Mesendoderm (in vitro differentiated cells): ENCODE measurements around the gene SUGCT.

Source experiments
- DNase-seq: peaks from one replicate; pipeline ENCODE4 v3.0.0; 2013
- H2AK5ac ChIP-seq: 2 replicates; pipeline ENCODE4 v1.6.1; 2013; ENCODE audit warnings: low read length, inconsistent platforms
- H2BK120ac ChIP-seq: 2 replicates; pipeline ENCODE4 v1.6.1; 2013; ENCODE audit warnings: low read depth, mild to moderate bottlenecking, low read length, moderate library complexity, mixed read lengths
- H2BK15ac ChIP-seq: replicated peaks from 2 replicates; pipeline ENCODE4 v1.6.1; 2013; ENCODE audit warnings: low read depth, mild to moderate bottlenecking, moderate library complexity
- H2BK5ac ChIP-seq: 2 replicates; pipeline ENCODE4 v1.6.1; 2013; ENCODE audit warnings: low read length, inconsistent platforms
- H3K18ac ChIP-seq: 2 replicates; pipeline ENCODE4 v1.6.1; 2013; ENCODE audit warnings: mild to moderate bottlenecking, low read length, mixed read lengths
- H3K23ac ChIP-seq: one replicate; pipeline ENCODE4 v1.6.1; 2013; ENCODE audit warnings: low read length
- H3K27ac ChIP-seq: 2 replicates; pipeline ENCODE4 v1.5.1; 2013; ENCODE audit warnings: low read depth, mild to moderate bottlenecking, inconsistent platforms, low read length, moderate library complexity
- H3K27me3 ChIP-seq: 2 replicates; pipeline ENCODE4 v1.6.1; 2013; ENCODE audit warnings: low read length, control low read depth, mild to moderate bottlenecking, inconsistent platforms; ENCODE audit not compliant: insufficient read depth, poor library complexity
- H3K36me3 ChIP-seq: 2 replicates; pipeline ENCODE4 v1.6.1; 2013; ENCODE audit warnings: low read length, inconsistent platforms; ENCODE audit not compliant: control insufficient read depth, insufficient read depth
- H3K4ac ChIP-seq: one replicate; pipeline ENCODE4 v1.6.1; 2013; ENCODE audit warnings: low read depth, mild to moderate bottlenecking, low read length, moderate library complexity
- H3K4me1 ChIP-seq: 2 replicates; pipeline ENCODE4 v1.6.1; 2013; ENCODE audit warnings: low read depth, low read length, inconsistent platforms; ENCODE audit not compliant: control insufficient read depth
- H3K4me2 ChIP-seq: 2 replicates; pipeline ENCODE4 v1.6.1; 2013; ENCODE audit warnings: low read length
- H3K4me3 ChIP-seq: 2 replicates; pipeline ENCODE4 v1.5.1; 2013; ENCODE audit warnings: mild to moderate bottlenecking, low read length
- H3K56ac ChIP-seq: one replicate; pipeline ENCODE4 v1.6.1; 2013; ENCODE audit warnings: low read length
- H3K79me1 ChIP-seq: 2 replicates; pipeline ENCODE4 v1.6.1; 2013; ENCODE audit warnings: low read length, inconsistent platforms
- H3K79me2 ChIP-seq: 2 replicates; pipeline ENCODE4 v1.6.1; 2013; ENCODE audit warnings: mild to moderate bottlenecking, low read length; ENCODE audit not compliant: control insufficient read depth, insufficient read depth
- H3K9ac ChIP-seq: 2 replicates; pipeline ENCODE4 v1.6.1; 2013; ENCODE audit warnings: low read length, inconsistent platforms
- H4K5ac ChIP-seq: one replicate; pipeline ENCODE4 v1.6.1; 2013; ENCODE audit warnings: low read length
- H4K8ac ChIP-seq: one replicate; pipeline ENCODE4 v1.6.1; 2013; ENCODE audit warnings: low read depth, mild to moderate bottlenecking, control low read depth, low read length, moderate library complexity
- WGBS: extraction: QIAGEN DNeasy Blood & Tissue Kit; methylation state at CpG from one replicate; pipeline ENCODE4 v1.1.7; 2013; ENCODE audit warnings: low lambda C conversion rate, missing lambda C conversion rate; ENCODE audit not compliant: insufficient coverage; ENCODE audit errors: extremely low coverage; 5-methylcytosine and 5-hydroxymethylcytosine counted together

Gene SUGCT

GRCh38 chr7:40310258-40310657, 175.5 kb downstream of the SUGCT start:
- H3K56ac ChIP-seq: no peak overlapping the region
- H2BK5ac ChIP-seq: no peak overlapping the region
- DNase-seq: no peak
- H3K4ac ChIP-seq: no peak overlapping the region
- H3K9ac ChIP-seq: no peak overlapping the region
- no peaks in the 10 kb centered on the region for H3K79me1 ChIP-seq
- H3K18ac ChIP-seq: no peak overlapping the region
- H2AK5ac ChIP-seq: no peak overlapping the region
- no peak overlapping the region for H2BK120ac ChIP-seq
- no peak overlapping the region for H4K5ac ChIP-seq
- no CpG with 5 or more reads among the region's 4 CpGs for WGBS
- H4K8ac ChIP-seq: no peak overlapping the region
- no peak overlapping the region for H2BK15ac ChIP-seq
- H3K4me3 ChIP-seq: no peak overlapping the region
- no peaks in the 10 kb centered on the region for H3K27me3 ChIP-seq
- no peak overlapping the region for H3K27ac ChIP-seq
- H3K23ac ChIP-seq: no peak overlapping the region
- H3K36me3 ChIP-seq: no peaks in the 10 kb centered on the region
- no peaks in the 10 kb centered on the region for H3K4me1 ChIP-seq
- H3K79me2 ChIP-seq: no peaks in the 10 kb centered on the region
- no peak overlapping the region for H3K4me2 ChIP-seq

- H3K27ac ChIP-seq: no peak overlapping the region
- no peak for DNase-seq
- H3K4ac ChIP-seq: no peak overlapping the region
- H2AK5ac ChIP-seq: no peak overlapping the region
- no peak overlapping the region for H3K23ac ChIP-seq
- no peak overlapping the region for H4K5ac ChIP-seq
- no peaks in the 10 kb centered on the region for H3K79me1 ChIP-seq
- H2BK5ac ChIP-seq: no peak overlapping the region
- no peaks in the 10 kb centered on the region for H3K36me3 ChIP-seq
- no peak overlapping the region for H2BK15ac ChIP-seq
- H3K56ac ChIP-seq: no peak overlapping the region
- no peaks in the 10 kb centered on the region for H3K4me1 ChIP-seq
- no peak overlapping the region for H2BK120ac ChIP-seq
- no peak overlapping the region for H3K4me3 ChIP-seq
- no peaks in the 10 kb centered on the region for H3K79me2 ChIP-seq
- H3K27me3 ChIP-seq: no peaks in the 10 kb centered on the region
- no CpG with 5 or more reads among the region's 3 CpGs for WGBS
- H4K8ac ChIP-seq: no peak overlapping the region
- no peak overlapping the region for H3K4me2 ChIP-seq
- no peak overlapping the region for H3K18ac ChIP-seq
- no peak overlapping the region for H3K9ac ChIP-seq
Observed at GRCh38 chr7:40311307-40311706, 176.5 kb downstream of the SUGCT start.

GRCh38 chr7:40315277-40315676, 180.5 kb downstream of the SUGCT start:
- no peak overlapping the region for H4K8ac ChIP-seq
- H3K18ac ChIP-seq: no peak overlapping the region
- H2BK15ac ChIP-seq: no peak overlapping the region
- no peaks in the 10 kb centered on the region for H3K27me3 ChIP-seq
- no peak overlapping the region for H2BK120ac ChIP-seq
- H3K4me2 ChIP-seq: no peak overlapping the region
- no peaks in the 10 kb centered on the region for H3K36me3 ChIP-seq
- H3K79me1 ChIP-seq: no peaks in the 10 kb centered on the region
- no peak overlapping the region for H2BK5ac ChIP-seq
- H4K5ac ChIP-seq: no peak overlapping the region
- no peak for DNase-seq
- WGBS: no CpG with 5 or more reads among the region's 2 CpGs
- H3K79me2 ChIP-seq: no peaks in the 10 kb centered on the region
- H3K9ac ChIP-seq: no peak overlapping the region
- no peak overlapping the region for H2AK5ac ChIP-seq
- no peak overlapping the region for H3K4me3 ChIP-seq
- H3K4me1 ChIP-seq: no peaks in the 10 kb centered on the region
- H3K27ac ChIP-seq: no peak overlapping the region
- H3K23ac ChIP-seq: no peak overlapping the region
- no peak overlapping the region for H3K56ac ChIP-seq
- no peak overlapping the region for H3K4ac ChIP-seq

- Histone ChIP-seq H3K4ac (no peak overlapping the region), H3K4me2 (no peak overlapping the region), H3K36me3 (no peaks in the 10 kb centered on the region), H3K18ac (no peak overlapping the region), H3K9ac (no peak overlapping the region), H2BK5ac (no peak overlapping the region), H3K27ac (no peak overlapping the region), H3K4me3 (no peak overlapping the region), H2AK5ac (no peak overlapping the region), H4K5ac (no peak overlapping the region), H2BK15ac (no peak overlapping the region), H3K56ac (no peak overlapping the region), H3K79me2 (no peaks in the 10 kb centered on the region), H3K23ac (no peak overlapping the region), H3K27me3 (no peaks in the 10 kb centered on the region), H3K4me1 (no peaks in the 10 kb centered on the region), H3K79me1 (no peaks in the 10 kb centered on the region), H2BK120ac (no peak overlapping the region), H4K8ac (no peak overlapping the region)
- DNase-seq: no peak
- WGBS: no CpG with 5 or more reads among the region's 3 CpGs
Observed at GRCh38 chr7:40316176-40316575, 181.4 kb downstream of the SUGCT start.

GRCh38 chr7:40324914-40325313, 190.1 kb downstream of the SUGCT start:
- Histone ChIP-seq H3K36me3 (no peaks in the 10 kb centered on the region), H4K5ac (no peak overlapping the region), H3K4me3 (no peak overlapping the region), H2BK15ac (no peak overlapping the region), H3K27me3 (no peaks in the 10 kb centered on the region), H2BK5ac (no peak overlapping the region), H3K4me1 (no peaks in the 10 kb centered on the region), H4K8ac (no peak overlapping the region), H3K79me2 (no peaks in the 10 kb centered on the region), H3K56ac (no peak overlapping the region), H3K9ac (no peak overlapping the region), H3K23ac (no peak overlapping the region), H3K18ac (no peak overlapping the region), H2AK5ac (no peak overlapping the region), H3K4ac (no peak overlapping the region), H3K79me1 (no peaks in the 10 kb centered on the region), H3K27ac (no peak overlapping the region), H3K4me2 (no peak overlapping the region), H2BK120ac (no peak overlapping the region)
- no peak for DNase-seq

- Histone ChIP-seq H2BK5ac (no peak overlapping the region), H2BK120ac (no peak overlapping the region), H2AK5ac (no peak overlapping the region), H4K5ac (no peak overlapping the region), H3K56ac (no peak overlapping the region), H3K4me3 (no peak overlapping the region), H4K8ac (no peak overlapping the region), H3K27me3 (no peaks in the 10 kb centered on the region), H3K79me1 (no peaks in the 10 kb centered on the region), H3K9ac (no peak overlapping the region), H3K4ac (no peak overlapping the region), H3K18ac (no peak overlapping the region), H3K4me1 (no peaks in the 10 kb centered on the region), H3K79me2 (no peaks in the 10 kb centered on the region), H2BK15ac (no peak overlapping the region), H3K27ac (no peak overlapping the region), H3K4me2 (no peak overlapping the region), H3K23ac (no peak overlapping the region), H3K36me3 (no peaks in the 10 kb centered on the region)
- no CpG with 5 or more reads among the region's 2 CpGs for WGBS
- no peak for DNase-seq
Observed at GRCh38 chr7:40327113-40327512, 192.3 kb downstream of the SUGCT start.
